A549 (cell line): Measurements from ENCODE around the gene KCNG1.

Source experiments
- CHD2 ChIP-seq: fragments of 150-350 bp; IDR thresholded peaks from 2 replicates; pipeline ENCODE4 v1.6.1; 2014; ENCODE audit warnings: low read length; ENCODE audit not compliant: partially characterized antibody
- HOXB13 ChIP-seq: fragments of 250-450 bp; sonication (Bioruptor Pico); IDR thresholded peaks from 2 replicates; pipeline ENCODE4 v1.5.0; 2020; ENCODE audit warnings: low read depth, mild to moderate bottlenecking, moderate library complexity
- JUN ChIP-seq, 2 experiments: fragments of >200 bp; sonication (Bioruptor Twin); formaldehyde crosslinking; IDR thresholded peaks; 2 replicates in 1 of 2; 3 replicates in 1 of 2; pipeline ENCODE4 v1.6.1; 2016 to 2017
- PHF8 ChIP-seq: fragments of 200-600 bp; sonication (generic); IDR thresholded peaks from 2 replicates; pipeline ENCODE4 v1.6.1; 2016; ENCODE audit warnings: low read depth, mild to moderate bottlenecking, antibody characterized with exemption, moderate library complexity, borderline replicate concordance
- POLR2A ChIP-seq: IDR thresholded peaks from 2 replicates; pipeline ENCODE4 v1.6.1; 2012; ENCODE audit warnings: mild to moderate bottlenecking, low read length
- RAD21 ChIP-seq, 2 experiments: fragments of >200 bp in 1 of 2; sonication (Bioruptor Twin) in 1 of 2; formaldehyde crosslinking in 1 of 2; IDR thresholded peaks in 1 of 2; conservative IDR thresholded peaks in 1 of 2; 2 replicates in 1 of 2; 3 replicates in 1 of 2; pipeline ENCODE4 v1.6.1; 2012 to 2018; ENCODE audit warnings: inconsistent platforms in 1 of 2
- TF ChIP-seq, protein P1 (sequence below): fragments of >200 bp; sonication (Bioruptor Twin); formaldehyde crosslinking; IDR thresholded peaks from 3 replicates; pipeline ENCODE4 v1.5.1; 2016
- TF ChIP-seq, protein P2 (sequence below): fragments of >200 bp; sonication (Bioruptor Twin); formaldehyde crosslinking; IDR thresholded peaks from 2 replicates; pipeline ENCODE4 v1.6.1; 2016
- TF ChIP-seq, protein P3 (sequence below): fragments of 200-600 bp; sonication (generic); IDR thresholded peaks from 2 replicates; pipeline ENCODE4 v1.6.1; 2016; ENCODE audit warnings: antibody characterized with exemption, mild to moderate bottlenecking, moderate library complexity

DNA sequence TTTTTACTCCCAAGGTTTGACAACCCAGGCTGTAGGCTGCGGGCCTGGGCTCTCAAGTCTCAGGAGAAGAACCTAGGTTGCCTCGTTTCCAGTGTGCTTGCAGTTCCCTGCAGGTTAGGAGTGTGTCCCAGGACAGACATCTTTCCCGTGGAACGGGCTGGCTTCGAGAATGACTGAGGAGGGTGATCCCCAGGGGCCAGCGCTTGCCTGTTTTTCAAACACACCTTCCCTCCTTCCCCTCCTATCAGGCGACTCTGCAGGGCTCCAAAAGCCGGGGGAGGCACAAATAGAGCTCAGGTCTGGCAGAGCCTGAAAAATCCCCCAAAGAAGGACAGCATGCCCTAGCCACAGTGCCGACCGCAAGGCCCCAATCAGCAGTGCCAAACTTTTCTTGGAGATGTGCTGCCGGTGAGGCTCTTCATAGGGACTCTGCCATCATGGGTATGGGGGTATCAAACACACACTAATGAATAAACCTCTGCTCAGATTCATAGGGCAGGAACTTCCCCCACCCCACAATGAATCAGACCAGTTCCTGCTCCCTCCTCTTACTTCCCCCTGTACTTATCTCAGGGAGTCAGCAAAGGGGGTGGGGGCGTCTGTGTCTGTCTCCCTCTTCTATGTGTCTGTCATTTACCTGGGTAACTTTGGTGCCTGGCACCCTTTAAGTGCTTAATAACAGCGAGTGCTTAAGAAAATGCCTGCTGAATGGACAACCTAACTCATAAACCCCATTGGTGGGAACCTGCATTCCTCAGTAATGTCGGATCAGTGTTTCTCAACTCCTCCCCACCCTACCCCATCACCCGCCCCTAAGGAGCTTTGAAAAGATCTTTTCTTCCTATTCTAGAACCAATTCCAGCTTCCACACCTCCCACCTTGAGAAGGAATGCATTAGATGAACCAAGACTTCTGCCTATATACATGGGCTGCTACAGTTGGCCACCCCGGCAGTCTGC is 1.6 kb downstream of the KCNG1 start:
- TF ChIP-seq, protein P1, sequence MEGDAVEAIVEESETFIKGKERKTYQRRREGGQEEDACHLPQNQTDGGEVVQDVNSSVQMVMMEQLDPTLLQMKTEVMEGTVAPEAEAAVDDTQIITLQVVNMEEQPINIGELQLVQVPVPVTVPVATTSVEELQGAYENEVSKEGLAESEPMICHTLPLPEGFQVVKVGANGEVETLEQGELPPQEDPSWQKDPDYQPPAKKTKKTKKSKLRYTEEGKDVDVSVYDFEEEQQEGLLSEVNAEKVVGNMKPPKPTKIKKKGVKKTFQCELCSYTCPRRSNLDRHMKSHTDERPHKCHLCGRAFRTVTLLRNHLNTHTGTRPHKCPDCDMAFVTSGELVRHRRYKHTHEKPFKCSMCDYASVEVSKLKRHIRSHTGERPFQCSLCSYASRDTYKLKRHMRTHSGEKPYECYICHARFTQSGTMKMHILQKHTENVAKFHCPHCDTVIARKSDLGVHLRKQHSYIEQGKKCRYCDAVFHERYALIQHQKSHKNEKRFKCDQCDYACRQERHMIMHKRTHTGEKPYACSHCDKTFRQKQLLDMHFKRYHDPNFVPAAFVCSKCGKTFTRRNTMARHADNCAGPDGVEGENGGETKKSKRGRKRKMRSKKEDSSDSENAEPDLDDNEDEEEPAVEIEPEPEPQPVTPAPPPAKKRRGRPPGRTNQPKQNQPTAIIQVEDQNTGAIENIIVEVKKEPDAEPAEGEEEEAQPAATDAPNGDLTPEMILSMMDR = no peak
- no peak for TF ChIP-seq PHF8
- no peak for TF ChIP-seq RAD21 (conservative IDR thresholded peaks at IDR 0.05 in 1 of 2, IDR thresholded peaks at IDR 0.05 in 1 of 2)
- TF ChIP-seq POLR2A = no peak
- TF ChIP-seq, protein P2, sequence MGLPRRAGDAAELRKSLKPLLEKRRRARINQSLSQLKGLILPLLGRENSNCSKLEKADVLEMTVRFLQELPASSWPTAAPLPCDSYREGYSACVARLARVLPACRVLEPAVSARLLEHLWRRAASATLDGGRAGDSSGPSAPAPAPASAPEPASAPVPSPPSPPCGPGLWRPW = no peak
- TF ChIP-seq JUN (IDR thresholded peaks at IDR 0.05) = no peak
- TF ChIP-seq, protein P3, sequence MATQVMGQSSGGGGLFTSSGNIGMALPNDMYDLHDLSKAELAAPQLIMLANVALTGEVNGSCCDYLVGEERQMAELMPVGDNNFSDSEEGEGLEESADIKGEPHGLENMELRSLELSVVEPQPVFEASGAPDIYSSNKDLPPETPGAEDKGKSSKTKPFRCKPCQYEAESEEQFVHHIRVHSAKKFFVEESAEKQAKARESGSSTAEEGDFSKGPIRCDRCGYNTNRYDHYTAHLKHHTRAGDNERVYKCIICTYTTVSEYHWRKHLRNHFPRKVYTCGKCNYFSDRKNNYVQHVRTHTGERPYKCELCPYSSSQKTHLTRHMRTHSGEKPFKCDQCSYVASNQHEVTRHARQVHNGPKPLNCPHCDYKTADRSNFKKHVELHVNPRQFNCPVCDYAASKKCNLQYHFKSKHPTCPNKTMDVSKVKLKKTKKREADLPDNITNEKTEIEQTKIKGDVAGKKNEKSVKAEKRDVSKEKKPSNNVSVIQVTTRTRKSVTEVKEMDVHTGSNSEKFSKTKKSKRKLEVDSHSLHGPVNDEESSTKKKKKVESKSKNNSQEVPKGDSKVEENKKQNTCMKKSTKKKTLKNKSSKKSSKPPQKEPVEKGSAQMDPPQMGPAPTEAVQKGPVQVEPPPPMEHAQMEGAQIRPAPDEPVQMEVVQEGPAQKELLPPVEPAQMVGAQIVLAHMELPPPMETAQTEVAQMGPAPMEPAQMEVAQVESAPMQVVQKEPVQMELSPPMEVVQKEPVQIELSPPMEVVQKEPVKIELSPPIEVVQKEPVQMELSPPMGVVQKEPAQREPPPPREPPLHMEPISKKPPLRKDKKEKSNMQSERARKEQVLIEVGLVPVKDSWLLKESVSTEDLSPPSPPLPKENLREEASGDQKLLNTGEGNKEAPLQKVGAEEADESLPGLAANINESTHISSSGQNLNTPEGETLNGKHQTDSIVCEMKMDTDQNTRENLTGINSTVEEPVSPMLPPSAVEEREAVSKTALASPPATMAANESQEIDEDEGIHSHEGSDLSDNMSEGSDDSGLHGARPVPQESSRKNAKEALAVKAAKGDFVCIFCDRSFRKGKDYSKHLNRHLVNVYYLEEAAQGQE = no peak
- TF ChIP-seq CHD2 = no peak
- TF ChIP-seq HOXB13 = no peak
